ENCODE data around the gene JAM3. TPM values are rescaled to one million over a fixed set of nuclear protein-coding genes. Genes with fewer than 3 reads are reported as not detected.
A peak's percentile ranks its signal among the peaks of the same experiment; 100 is the strongest.

JAM3 gene
- total RNA-seq, 1 donor from 2014 or later = 50.3 TPM

DNA sequence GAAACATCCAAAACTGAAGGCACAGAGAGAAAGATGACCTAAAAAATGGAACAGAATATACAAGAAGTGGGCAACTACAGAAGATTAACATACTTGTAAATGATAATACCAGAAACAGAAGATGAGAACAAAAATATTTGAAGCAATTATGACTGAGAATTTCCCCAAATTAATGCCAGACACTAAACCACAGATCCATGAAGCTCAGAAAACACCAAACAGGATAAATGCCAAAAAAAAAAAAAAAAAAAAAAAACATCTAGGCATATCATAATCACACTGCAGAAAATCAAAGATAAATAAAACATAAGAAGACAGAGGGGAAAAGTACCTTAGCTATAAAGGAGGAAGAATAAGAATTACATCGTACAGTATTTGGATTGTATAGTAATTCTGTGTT is 65.3 kb downstream of the JAM3 start:
- TF ChIP-seq, protein P1, sequence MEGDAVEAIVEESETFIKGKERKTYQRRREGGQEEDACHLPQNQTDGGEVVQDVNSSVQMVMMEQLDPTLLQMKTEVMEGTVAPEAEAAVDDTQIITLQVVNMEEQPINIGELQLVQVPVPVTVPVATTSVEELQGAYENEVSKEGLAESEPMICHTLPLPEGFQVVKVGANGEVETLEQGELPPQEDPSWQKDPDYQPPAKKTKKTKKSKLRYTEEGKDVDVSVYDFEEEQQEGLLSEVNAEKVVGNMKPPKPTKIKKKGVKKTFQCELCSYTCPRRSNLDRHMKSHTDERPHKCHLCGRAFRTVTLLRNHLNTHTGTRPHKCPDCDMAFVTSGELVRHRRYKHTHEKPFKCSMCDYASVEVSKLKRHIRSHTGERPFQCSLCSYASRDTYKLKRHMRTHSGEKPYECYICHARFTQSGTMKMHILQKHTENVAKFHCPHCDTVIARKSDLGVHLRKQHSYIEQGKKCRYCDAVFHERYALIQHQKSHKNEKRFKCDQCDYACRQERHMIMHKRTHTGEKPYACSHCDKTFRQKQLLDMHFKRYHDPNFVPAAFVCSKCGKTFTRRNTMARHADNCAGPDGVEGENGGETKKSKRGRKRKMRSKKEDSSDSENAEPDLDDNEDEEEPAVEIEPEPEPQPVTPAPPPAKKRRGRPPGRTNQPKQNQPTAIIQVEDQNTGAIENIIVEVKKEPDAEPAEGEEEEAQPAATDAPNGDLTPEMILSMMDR (conservative IDR thresholded peaks at IDR 0.05) = no peak
- Mint-ChIP-seq H3K4me1 (ENCODE audit: unreplicated experiment) (peaks cover 1% of the 10 kb centered on the region), H3K4me3 (no peak overlapping the region), H3K9me3 (peaks cover 17% of the 10 kb centered on the region), H3K27ac (no peak overlapping the region), H3K36me3 (peaks cover 26% of the 10 kb centered on the region), H3K27me3 (no peaks in the 10 kb centered on the region)
- no peak for DNase-seq (ENCODE audit: extremely low spot score, unreplicated experiment)

DNA sequence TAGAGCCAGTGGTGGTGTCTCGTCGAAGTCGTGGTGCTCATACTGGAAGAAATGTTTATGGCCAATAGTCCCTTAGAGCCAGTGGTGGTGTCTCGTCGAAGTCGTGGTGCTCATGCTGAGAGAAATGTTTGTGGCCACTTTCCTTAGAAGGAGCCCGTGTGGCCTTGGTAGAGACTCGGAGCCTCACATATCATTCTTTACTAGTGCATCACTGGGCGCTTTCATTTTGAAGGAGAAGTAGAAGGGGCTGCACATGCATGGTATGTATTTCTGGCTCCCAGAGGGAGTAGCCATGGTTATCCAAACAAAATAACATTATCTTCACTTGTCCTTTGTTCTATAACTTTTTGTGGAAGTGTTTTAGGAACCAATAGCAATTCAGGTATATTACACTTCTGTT is 69.5 kb downstream of the JAM3 start:
- Mint-ChIP-seq H3K36me3 (peaks cover 21% of the 10 kb centered on the region), H3K4me1 (ENCODE audit: unreplicated experiment) (peaks cover 8% of the 10 kb centered on the region), H3K27ac (no peak overlapping the region), H3K4me3 (no peak overlapping the region), H3K9me3 (peaks cover 6% of the 10 kb centered on the region), H3K27me3 (peaks cover 5% of the 10 kb centered on the region)
- TF ChIP-seq, protein P1 (conservative IDR thresholded peaks at IDR 0.05) = no peak
- no peak for DNase-seq (ENCODE audit: extremely low spot score, unreplicated experiment)

DNA sequence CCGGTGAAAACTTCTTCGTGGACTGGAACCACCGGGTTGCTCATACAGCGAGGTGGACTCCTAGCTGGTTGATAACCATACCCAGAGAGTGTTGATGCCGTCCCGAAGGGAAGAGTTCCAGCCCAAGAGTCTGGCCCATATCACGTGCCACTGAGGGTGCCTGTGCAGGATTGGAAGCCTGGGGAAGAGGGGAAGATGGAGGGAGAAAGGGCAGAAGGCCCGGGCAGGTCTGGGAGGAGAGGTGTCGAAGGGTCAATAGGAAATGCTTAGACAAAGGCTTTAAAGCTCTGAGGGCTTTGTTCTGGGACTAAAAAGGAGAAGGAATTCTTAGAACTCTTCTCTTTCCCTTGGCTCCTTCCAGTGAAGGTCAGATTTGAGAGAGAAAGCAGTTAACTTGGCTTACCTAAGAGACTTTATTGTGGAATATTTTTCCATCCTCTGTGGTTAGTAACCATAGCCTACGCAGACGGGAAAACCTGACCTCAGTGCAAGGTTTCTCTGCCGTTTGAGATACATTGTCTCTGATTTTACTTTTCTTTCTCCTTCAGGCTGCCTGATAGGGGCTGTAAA is 70.5 kb downstream of the JAM3 start:
- Mint-ChIP-seq H3K9me3 (no peaks in the 10 kb centered on the region), H3K4me3 (no peak overlapping the region), H3K36me3 (peaks cover 25% of the 10 kb centered on the region), H3K27me3 (peaks cover 5% of the 10 kb centered on the region), H3K4me1 (ENCODE audit: unreplicated experiment) (peaks cover 8% of the 10 kb centered on the region), H3K27ac (no peak overlapping the region)
- TF ChIP-seq, protein P1 (conservative IDR thresholded peaks at IDR 0.05) = no peak
- DNase-seq (ENCODE audit: extremely low spot score, unreplicated experiment) = no peak

DNA sequence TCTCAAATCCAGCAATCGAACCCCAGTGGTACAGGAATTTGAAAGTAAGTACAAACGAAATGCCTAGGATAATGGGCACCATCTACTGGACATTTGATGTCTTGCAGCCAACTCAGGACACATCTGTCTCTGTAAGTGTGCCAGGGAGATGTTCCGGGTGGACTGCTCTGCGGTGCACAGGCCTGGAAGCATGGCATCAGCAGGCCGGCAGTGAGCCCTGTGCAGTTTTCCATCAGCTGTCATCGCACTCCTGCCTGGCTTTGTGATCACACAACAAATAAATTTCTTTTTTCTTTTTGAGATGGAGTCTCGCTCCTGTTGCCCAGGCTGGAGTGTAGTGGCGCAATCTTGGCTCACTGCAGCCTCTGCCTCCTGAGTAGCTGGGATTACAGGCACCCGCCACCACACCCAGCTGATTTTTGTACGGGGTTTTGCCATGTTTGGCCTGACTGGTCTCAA is 71.0 kb downstream of the JAM3 start:
- H3K36me3 Mint-ChIP-seq = peaks cover 23% of the 10 kb centered on the region
- H3K27me3 Mint-ChIP-seq = peaks cover 5% of the 10 kb centered on the region
- H3K4me3 Mint-ChIP-seq = no peak overlapping the region
- no peak overlapping the region for H3K27ac Mint-ChIP-seq
- TF ChIP-seq, protein P1 (conservative IDR thresholded peaks at IDR 0.05) = peak; percentile 90
- peaks cover 8% of the 10 kb centered on the region for H3K4me1 Mint-ChIP-seq (ENCODE audit: unreplicated experiment)
- no peak for DNase-seq (ENCODE audit: extremely low spot score, unreplicated experiment)
- H3K9me3 Mint-ChIP-seq = no peaks in the 10 kb centered on the region

DNA sequence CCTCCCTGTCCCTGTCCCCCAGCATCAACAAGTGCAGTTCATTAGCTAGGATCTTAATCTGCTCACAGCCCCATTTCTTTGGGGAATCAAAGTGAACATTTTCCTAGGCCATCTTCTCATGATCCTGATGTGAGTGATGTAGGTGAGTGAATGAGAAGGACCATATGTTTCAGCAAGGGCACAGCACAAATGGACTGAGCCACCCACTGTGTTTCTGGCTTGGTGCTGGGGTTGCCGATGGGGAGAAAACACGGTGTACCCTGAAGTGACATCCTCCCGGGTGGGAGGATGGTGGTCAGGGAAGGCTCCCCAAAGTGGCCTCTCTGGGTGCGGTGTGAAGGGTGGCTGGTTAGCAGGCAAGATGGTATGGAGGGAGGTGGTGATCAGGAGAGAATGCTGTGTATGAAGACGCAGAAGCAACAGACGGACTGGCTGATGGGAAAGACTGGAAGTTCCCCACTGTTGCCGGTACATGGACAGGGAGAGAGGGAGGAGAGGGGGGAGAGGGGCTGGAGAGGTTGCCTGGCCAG is 72.2 kb downstream of the JAM3 start:
- no peaks in the 10 kb centered on the region for H3K9me3 Mint-ChIP-seq
- no peak for DNase-seq (ENCODE audit: extremely low spot score, unreplicated experiment)
- TF ChIP-seq, protein P1 (conservative IDR thresholded peaks at IDR 0.05) = no peak
- no peak overlapping the region for H3K4me3 Mint-ChIP-seq
- H3K4me1 Mint-ChIP-seq (ENCODE audit: unreplicated experiment) = peaks cover 8% of the 10 kb centered on the region
- H3K27ac Mint-ChIP-seq = no peak overlapping the region
- H3K27me3 Mint-ChIP-seq = peaks cover 5% of the 10 kb centered on the region
- H3K36me3 Mint-ChIP-seq = peaks cover 27% of the 10 kb centered on the region
